IPS DF 4.7 (cell line): Measurements from ENCODE around the gene RAP1GAP.

ENCODE experiments used
- DNase-seq: peaks from one replicate; pipeline ENCODE4 v3.0.0-alpha.2; 2013; ENCODE audit warnings: low spot score; ENCODE audit errors: extremely low read depth

Gene RAP1GAP

GRCh38 chr1:21669258-21670058 is at the start of gene RAP1GAP:
Gene RAP1GAP, minus strand, starts transcription at chr1:21669357. Its CDS starts 49,325 bp downstream, at chr1:21620032.
- DNase-seq, result no peak

DNA sequence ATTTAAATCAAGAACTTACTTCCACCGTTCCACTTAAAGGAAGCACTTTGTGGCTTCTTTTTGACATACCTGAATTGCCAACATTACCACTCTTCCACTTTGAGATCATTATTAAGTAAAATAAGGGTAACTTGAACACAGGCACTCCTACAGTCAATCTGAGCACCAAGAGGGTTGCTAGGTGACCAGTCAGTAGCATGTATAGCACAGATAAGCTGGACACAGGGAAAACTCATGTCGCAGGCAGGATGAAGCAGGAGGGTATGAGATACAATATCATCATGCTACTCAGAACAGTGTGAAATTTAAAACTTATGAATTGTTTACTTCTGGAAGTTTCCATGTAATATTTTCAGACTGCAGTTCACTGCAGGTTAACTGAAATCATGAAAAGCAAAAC is 47.0 kb upstream of the RAP1GAP start:
- no peak for DNase-seq

DNA sequence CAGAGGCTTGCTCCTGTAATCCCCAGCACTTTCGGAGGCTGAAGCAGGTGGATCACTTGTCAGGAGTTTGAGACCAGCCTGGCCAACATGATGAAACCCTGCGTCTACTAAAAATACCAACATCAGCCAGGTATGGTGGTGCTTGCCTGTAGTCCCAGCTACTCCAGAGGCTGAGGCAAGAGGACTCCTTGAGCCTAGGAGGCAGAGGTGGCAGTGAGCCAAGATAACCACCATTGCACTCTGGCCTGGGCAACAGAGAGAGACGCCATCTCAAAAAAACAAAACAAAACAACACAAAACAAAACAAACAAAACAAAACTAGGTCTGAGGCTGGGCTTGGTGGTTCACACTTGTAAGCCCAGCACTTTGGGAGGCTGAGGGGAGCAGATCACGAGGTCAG is 38.7 kb upstream of the RAP1GAP start:
- DNase-seq, result no peak

DNA sequence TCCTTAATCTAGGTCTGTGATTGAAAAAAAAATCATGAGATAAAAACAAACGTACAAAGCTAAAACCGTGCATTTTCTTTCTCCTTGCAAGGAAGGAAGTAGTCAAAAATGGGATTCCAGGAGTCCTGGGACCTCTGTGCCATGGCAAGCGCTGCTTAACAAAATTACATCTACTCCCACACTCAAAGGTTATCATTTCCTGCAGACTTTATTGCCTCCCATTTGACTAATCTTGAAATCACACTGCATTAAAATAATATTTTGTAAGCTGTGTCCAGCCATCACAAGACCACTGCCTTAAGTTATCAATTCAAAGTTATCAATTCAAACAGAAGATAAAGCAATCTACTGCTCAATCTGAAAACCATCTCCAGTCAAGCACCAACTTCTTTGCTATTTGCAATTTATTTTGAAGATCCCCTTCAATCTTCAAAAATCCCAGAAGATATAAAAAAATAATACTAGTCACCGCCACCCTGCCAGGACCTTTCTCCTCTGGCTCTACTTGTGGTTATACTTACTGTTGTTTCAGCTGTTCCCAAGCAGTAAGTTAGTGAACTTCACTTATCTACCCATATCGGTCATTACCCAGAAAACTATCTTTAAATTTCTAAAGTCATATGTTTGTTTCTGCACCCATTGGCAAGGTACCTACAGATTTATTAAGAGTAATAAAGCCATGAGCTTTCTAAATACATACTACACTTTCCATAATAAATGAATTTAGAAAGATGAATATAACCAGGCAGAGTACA is 38.1 kb upstream of the RAP1GAP start:
- DNase-seq, result no peak

- no peak for DNase-seq
Observed at GRCh38 chr1:21706151-21706835, 37.1 kb upstream of the RAP1GAP start.

DNA sequence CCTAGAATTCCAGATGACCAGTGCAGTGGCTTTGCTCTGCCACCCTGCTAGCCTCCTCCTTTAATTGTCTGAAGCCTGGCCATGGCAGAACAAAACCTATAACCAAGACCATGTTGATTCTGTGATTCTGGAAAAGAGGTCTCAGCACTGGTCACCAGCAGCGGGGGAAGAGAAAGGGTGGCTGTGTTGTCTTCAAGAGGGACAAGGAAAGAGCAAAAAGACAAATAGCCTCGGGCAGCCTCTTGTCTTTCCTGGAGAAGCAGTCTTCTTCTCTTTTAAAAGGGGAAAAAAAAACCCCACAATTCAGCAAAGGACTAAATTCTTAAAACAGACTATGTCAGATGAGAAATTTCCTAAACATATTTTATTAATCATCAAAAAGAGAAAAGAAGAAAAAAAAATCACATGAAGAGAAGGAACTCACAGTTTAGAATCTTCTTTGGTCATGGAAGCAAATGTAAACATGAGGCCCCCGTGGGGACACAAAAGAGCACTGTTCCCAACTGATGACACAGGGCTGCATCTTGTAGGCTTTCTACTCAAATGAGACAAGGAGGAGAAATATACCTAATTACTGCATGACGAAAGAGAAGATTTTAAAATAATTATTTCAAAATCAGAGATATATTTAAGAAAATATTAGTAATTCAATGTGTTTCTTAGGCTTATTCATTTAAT is 36.3 kb upstream of the RAP1GAP start:
- no peak for DNase-seq

DNA sequence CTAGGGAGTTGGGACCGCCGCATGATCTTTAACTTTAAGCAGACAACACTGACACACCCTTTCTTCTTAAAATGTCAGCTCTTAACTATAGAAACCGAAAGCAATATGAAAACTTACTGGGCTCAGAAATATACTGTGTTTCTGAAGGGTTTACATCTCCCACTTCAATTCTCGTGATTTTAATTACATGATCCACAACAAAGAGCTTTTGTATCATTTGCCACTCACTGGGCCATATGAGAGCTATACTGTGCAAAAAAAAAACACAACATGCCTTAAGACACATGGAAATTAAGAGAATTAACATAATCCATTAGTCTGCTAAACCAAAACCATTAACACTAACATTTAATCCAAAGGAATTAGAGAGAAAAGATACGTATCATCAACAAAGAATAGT is 35.0 kb upstream of the RAP1GAP start:
- DNase-seq, result no peak

GRCh38 chr1:21703318-21703963 is 34.3 kb upstream of the RAP1GAP start:
- no peak for DNase-seq

- no peak for DNase-seq
Observed at GRCh38 chr1:21702780-21703179, 33.6 kb upstream of the RAP1GAP start.

GRCh38 chr1:21701401-21701800 is 32.2 kb upstream of the RAP1GAP start:
- no peak for DNase-seq

GRCh38 chr1:21700094-21700493 is 30.9 kb upstream of the RAP1GAP start:
- no peak for DNase-seq

- no peak for DNase-seq
Observed at GRCh38 chr1:21696931-21697330, 27.8 kb upstream of the RAP1GAP start.

GRCh38 chr1:21693732-21694131 is 24.6 kb upstream of the RAP1GAP start:
- DNase-seq, result no peak

DNA sequence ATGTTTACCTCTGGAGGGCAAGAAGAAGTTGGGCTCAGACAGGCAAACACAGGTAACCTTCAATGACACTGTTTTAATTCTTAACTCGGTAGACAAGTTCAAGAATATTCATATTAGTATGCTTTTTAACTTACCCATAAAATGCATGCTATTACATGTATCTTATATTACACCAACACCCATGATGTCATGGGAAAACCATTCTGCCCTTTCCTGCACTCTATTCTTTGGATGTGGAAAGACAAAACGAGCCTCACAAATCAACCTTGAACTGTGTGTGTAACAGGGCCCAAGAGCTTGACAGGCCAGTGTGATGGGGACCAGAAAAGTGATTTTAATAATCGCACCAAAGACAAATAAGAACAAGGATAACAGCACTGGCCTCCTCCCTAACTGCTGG is 22.6 kb upstream of the RAP1GAP start:
- no peak for DNase-seq

DNA sequence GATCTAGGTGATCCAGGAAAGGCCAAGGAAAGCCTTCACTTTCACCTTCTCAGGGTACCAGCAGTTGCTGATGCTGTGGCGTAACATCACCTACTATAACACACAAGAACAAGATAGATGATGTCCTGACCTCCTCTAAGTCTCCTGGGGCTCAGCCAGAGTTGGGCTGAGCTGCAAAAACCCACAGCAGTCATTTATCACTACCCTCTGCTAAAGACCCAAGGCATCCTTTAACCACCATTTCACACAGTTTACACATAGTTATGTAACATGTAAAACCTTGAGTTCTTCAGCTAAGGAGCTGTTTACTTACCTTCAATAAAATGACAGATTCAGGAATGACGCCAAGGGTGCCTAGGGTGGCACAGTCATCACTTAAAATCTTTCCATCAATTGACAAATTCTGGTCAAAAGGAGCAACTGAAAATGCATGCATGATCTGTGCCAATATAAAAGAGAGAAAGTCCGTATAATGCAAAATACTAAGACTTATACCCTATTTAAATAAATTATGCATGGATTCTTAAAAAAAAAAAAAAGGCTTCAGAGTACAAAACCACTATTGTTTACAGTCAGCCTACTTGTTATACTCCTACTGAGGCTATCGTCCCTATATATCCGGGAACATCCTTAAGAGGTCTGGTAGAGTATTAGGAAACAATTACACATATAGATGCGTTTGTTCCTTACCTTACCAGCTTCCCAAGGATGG is 20.7 kb upstream of the RAP1GAP start:
- DNase-seq, result no peak

DNA sequence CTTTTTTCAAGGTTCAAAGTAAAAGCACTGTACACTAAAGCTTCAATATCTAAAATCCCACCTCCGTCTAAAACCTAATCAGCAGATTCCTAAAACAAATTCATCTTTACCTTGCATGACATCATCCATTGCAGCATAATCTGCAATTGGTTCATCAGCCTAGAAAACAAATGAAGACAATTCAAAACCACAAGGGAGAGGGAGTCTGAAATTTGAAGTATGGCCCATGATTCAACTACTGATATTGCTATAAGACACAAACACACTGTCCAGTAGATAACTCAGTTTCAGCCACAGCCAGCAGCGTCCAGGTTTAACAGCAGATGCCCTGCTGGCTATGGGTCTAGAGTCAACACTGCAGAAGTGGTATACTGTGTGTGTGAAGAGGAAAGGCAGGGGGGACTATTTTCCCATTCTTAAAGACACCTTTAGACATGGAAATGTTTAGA is 17.9 kb upstream of the RAP1GAP start:
- no peak for DNase-seq

DNA sequence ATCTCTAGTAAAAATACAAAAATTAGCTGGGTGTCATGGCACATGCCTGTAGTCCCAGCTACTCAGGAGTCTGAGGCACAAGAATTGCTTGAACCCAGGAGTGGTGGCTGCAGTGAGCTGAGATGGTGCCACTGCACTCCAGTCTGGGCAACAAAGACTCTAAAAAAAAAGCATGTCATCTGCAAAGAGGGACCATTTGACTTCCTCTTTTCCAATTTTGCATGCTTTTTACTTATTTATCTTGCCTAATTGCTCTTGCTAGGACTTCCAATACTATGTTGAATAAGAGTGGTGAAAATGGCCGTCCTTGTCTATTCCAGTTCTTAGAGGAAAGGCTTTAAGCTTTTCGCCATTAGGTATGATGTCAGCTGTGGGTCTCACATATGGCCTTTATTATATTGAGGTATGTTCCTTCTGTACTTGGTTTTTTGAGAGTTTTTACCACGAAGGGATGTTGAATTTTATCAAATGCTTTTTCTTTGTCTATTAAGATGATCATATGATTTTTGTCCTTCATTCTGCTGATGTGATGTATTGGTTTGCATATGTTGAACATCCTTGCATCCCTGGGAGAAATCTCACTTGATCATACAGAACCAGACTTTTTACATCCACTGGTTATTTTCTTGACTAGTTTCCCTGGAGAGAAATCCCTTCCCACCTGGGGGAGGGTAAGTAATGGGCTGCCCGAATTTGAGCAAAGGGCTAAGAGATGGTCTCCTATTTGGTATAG is 17.0 kb upstream of the RAP1GAP start:
- no peak for DNase-seq

GRCh38 chr1:21681426-21681825 is 12.3 kb upstream of the RAP1GAP start:
- DNase-seq, result no peak

GRCh38 chr1:21680918-21681317 is 11.8 kb upstream of the RAP1GAP start:
- no peak for DNase-seq

GRCh38 chr1:21680381-21680780 is 11.2 kb upstream of the RAP1GAP start:
- DNase-seq, result no peak
